SK-N-SH treated with all-trans-retinoic acid at 6 μM for 48 hours (cell line): ENCODE results near the gene MPPED1.

Experiments
- BACH2 ChIP-seq: fragments of 250-450 bp; sonication (Bioruptor Pico); IDR thresholded peaks from 2 replicates; pipeline ENCODE4 v1.9.0; 2021; ENCODE audit warnings: mild to moderate bottlenecking, borderline replicate concordance
- ESRRG ChIP-seq: fragments of 250-450 bp; sonication (Bioruptor Pico); IDR thresholded peaks from 2 replicates; pipeline ENCODE4 v1.6.1; 2021; ENCODE audit warnings: mild to moderate bottlenecking
- ISL1 ChIP-seq: fragments of 250-450 bp; sonication (Bioruptor Pico); IDR thresholded peaks from 2 replicates; pipeline ENCODE4 v2.1.2; 2022; ENCODE audit warnings: mild to moderate bottlenecking, moderate library complexity
- TOX ChIP-seq: fragments of 250-450 bp; sonication (Bioruptor Pico); IDR thresholded peaks from 2 replicates; pipeline ENCODE4 v1.8.0; 2021; ENCODE audit warnings: mild to moderate bottlenecking, moderate library complexity, borderline replicate concordance
- ZNF565 ChIP-seq: fragments of 450-650 bp; formaldehyde crosslinking; conservative IDR thresholded peaks from 2 replicates; pipeline ENCODE4 v1.5.0; 2020; ENCODE audit warnings: low read depth, mild to moderate bottlenecking, moderate library complexity
- ZNF8 ChIP-seq: fragments of 450-650 bp; formaldehyde crosslinking; IDR thresholded peaks from 2 replicates; pipeline ENCODE4 v1.5.0; 2020; ENCODE audit warnings: mild to moderate bottlenecking, moderate library complexity

DNA sequence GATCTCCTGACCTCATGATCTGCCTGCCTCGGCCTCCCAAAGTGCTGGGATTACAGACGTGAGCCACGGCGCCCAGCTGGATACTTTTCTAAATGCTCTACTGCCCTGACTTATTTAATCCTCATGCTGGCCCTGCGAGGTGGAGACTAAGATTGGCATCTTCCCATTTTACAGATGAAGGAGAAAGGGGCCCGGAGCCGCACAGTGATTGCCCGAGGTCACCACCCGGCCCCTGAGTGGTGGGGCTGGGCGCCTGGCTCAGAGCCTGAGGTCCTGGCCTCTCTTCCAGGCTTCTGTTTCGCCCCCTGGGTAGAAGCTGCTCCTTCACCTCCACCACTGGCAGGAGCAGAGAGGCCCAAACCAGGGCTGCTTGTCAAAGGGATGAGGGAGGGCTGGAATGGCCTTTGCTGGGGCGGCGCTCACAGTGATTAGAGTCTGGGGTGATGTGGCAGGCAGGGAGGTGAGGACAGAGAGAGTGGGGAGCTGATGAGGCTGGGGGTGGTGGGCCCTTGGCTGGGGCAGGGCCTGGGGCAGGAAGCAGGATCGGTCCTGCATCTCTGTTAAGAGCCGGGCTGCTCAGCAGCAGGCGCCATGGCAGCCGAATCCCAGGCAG is 15.4 kb upstream of the MPPED1 start:
- TF ChIP-seq BACH2 (CRISPR knock-in tag) (no peak), ZNF8 (no peak), TOX (no peak), ZNF565 (CRISPR knock-in tag) (no peak), ESRRG (no peak), ISL1 (CRISPR knock-in tag) (no peak)
